Hematopoietic multipotent progenitor cell (in vitro differentiated cells): Measurements from ENCODE around the gene IFTAP. TPM values are rescaled to one million over a fixed set of nuclear protein-coding genes. Genes with fewer than 3 reads are reported as not detected.
"Not testable (repeated sequence)": the region's sequence is repeated elsewhere in the genome, so short reads cannot be mapped to it uniquely, and the experiment has no call there.

Experiments
- DNase-seq, 3 donors: peaks; one replicate each; pipeline ENCODE4 v3.0.0-alpha.2; 2011 to 2015; ENCODE audit warnings: low read depth in 2 of 3, low spot score in 2 of 3
- total RNA-seq: library from RNA; depleted of rRNA; stranded (reverse); fragments of >200 nt; gene quantifications from one replicate; pipeline ENCODE4 v1.2.3, GENCODE V29; 2012

IFTAP gene
- total RNA-seq, 1 donor = 12.1 TPM

- no peak for DNase-seq
Observed at GRCh38 chr11:36631774-36632173, 37.5 kb downstream of the IFTAP start.

GRCh38 chr11:36635066-36635862 lies 41.0 kb downstream of the IFTAP start:
- DNase-seq = no peak

GRCh38 chr11:36638556-36638955 lies 44.3 kb downstream of the IFTAP start:
- no peak for DNase-seq

- DNase-seq = peak in 1 of 3 donors; percentile 21
Observed at GRCh38 chr11:36657610-36658267, 63.4 kb downstream of the IFTAP start.

- DNase-seq = not testable (repeated sequence)
Observed at GRCh38 chr11:36661359-36661758, 67.1 kb downstream of the IFTAP start.

- DNase-seq = peak; percentile 7 to 55 (median 7)
Observed at GRCh38 chr11:36672815-36673450, 78.6 kb downstream of the IFTAP start.

- DNase-seq = not testable (repeated sequence)
Observed at GRCh38 chr11:36679547-36679946, 85.2 kb downstream of the IFTAP start.

- no peak for DNase-seq
Observed at GRCh38 chr11:36683818-36684217, 89.5 kb downstream of the IFTAP start.

GRCh38 chr11:36684840-36685801 lies 90.8 kb downstream of the IFTAP start:
- DNase-seq = no peak

GRCh38 chr11:36688132-36688531 lies 93.8 kb downstream of the IFTAP start:
- DNase-seq = no peak

- DNase-seq = no peak
Observed at GRCh38 chr11:36688571-36689291, 94.4 kb downstream of the IFTAP start.

- DNase-seq = no peak
Observed at GRCh38 chr11:36689442-36689841, 95.1 kb downstream of the IFTAP start.

- no peak for DNase-seq
Observed at GRCh38 chr11:36692704-36693103, 98.4 kb downstream of the IFTAP start.

- DNase-seq = no peak
Observed at GRCh38 chr11:36693139-36693843, 99.0 kb downstream of the IFTAP start.

- DNase-seq = no peak
Observed at GRCh38 chr11:36695111-36695510, 100.8 kb downstream of the IFTAP start.

GRCh38 chr11:36695571-36695970 lies 101.3 kb downstream of the IFTAP start:
- no peak for DNase-seq

- DNase-seq = no peak
Observed at GRCh38 chr11:36696550-36696949, 102.2 kb downstream of the IFTAP start.

- no peak for DNase-seq
Observed at GRCh38 chr11:36699271-36699670, 105.0 kb downstream of the IFTAP start.

- DNase-seq = no peak
Observed at GRCh38 chr11:36700246-36700645, 105.9 kb downstream of the IFTAP start.
